HG03025 (cell line): ENCODE results near the gene HMGB4.

Experiments
- ATAC-seq: cut with Tn5 transposase; IDR thresholded peaks from one replicate; pipeline ENCODE4 v1.9.1; 2021; ENCODE audit warnings: mild to moderate bottlenecking, moderate library complexity; ENCODE audit not compliant: unreplicated experiment, low FRiP score

HMGB4 gene

GRCh38 chr1:33895976-33896375, 32.1 kb downstream of the HMGB4 start:
- ATAC-seq = no peak

GRCh38 chr1:33897092-33897725, 33.3 kb downstream of the HMGB4 start:
- ATAC-seq = no peak

GRCh38 chr1:33898406-33898805, 34.5 kb downstream of the HMGB4 start:
- no peak for ATAC-seq

- no peak for ATAC-seq
These were observed 35.0 kb downstream of the HMGB4 start for GRCh38 chr1:33898881-33899280.

- ATAC-seq = no peak
These were observed 35.9 kb downstream of the HMGB4 start for GRCh38 chr1:33899746-33900145.

GRCh38 chr1:33902486-33903209, 38.8 kb downstream of the HMGB4 start:
- ATAC-seq = peak; percentile 68

- peak; percentile 26 for ATAC-seq
These were observed 39.3 kb downstream of the HMGB4 start for GRCh38 chr1:33903210-33903589.

GRCh38 chr1:33905241-33905640, 41.4 kb downstream of the HMGB4 start:
- no peak for ATAC-seq

- no peak for ATAC-seq
These were observed 42.3 kb downstream of the HMGB4 start for GRCh38 chr1:33906156-33906555.

- no peak for ATAC-seq
These were observed 44.6 kb downstream of the HMGB4 start for GRCh38 chr1:33908324-33908956.
